Stomach smooth muscle (tissue), 2 donors: ENCODE results near the gene PTPN11.
"Not testable (repeated sequence)": the region's sequence is repeated elsewhere in the genome, so short reads cannot be mapped to it uniquely, and the experiment has no call there.

Source experiments
- H3K27ac ChIP-seq: one replicate; pipeline ENCODE4 v1.7.0; 2013; ENCODE audit warnings: mild to moderate bottlenecking, low read length, inconsistent platforms
- H3K27me3 ChIP-seq, 2 donors: one replicate each; pipeline ENCODE4 v1.7.0; 2013; ENCODE audit warnings: low read length in 2 of 2; ENCODE audit not compliant: insufficient read depth in 2 of 2, control insufficient read depth in 1 of 2
- H3K36me3 ChIP-seq, 2 donors: one replicate each; pipeline ENCODE4 v1.7.0; 2013; ENCODE audit warnings: low read length in 2 of 2; ENCODE audit not compliant: control insufficient read depth in 2 of 2, insufficient read depth in 2 of 2
- H3K4me1 ChIP-seq: one replicate; pipeline ENCODE4 v1.7.0; 2013; ENCODE audit warnings: low read length; ENCODE audit not compliant: control insufficient read depth, insufficient read depth
- H3K4me3 ChIP-seq, 2 donors: one replicate each; pipeline ENCODE4 v1.7.0; 2013; ENCODE audit warnings: low read length in 2 of 2
- H3K9ac ChIP-seq, 2 donors: one replicate each; pipeline ENCODE4 v1.7.0; 2013; ENCODE audit warnings: low read length in 2 of 2, mild to moderate bottlenecking in 1 of 2
- H3K9me3 ChIP-seq, 2 donors: one replicate each; pipeline ENCODE4 v1.7.0; 2013; ENCODE audit warnings: low read length in 2 of 2; ENCODE audit not compliant: control insufficient read depth in 2 of 2
- donor health status: healthy.
- donor health status: Pancreatic carcinoma.

Gene PTPN11

GRCh38 chr12:112386726-112387125, 32.0 kb upstream of the PTPN11 start:
- peak overlapping the region in 1 of 2 donors; percentile 28 for H3K9ac ChIP-seq
- no peaks in the 10 kb centered on the region for H3K36me3 ChIP-seq
- no peaks in the 10 kb centered on the region for H3K9me3 ChIP-seq
- peaks cover 0 to 2% of the 10 kb centered on the region in 2 donors for H3K27me3 ChIP-seq
- no peak overlapping the region for H3K4me3 ChIP-seq
- H3K27ac ChIP-seq = no peak overlapping the region
- peaks cover 5% of the 10 kb centered on the region for H3K4me1 ChIP-seq

GRCh38 chr12:112389228-112389627, 29.5 kb upstream of the PTPN11 start:
- H3K4me1 ChIP-seq = no peaks in the 10 kb centered on the region
- no peak overlapping the region for H3K27ac ChIP-seq
- H3K36me3 ChIP-seq = no peaks in the 10 kb centered on the region
- H3K27me3 ChIP-seq = peaks cover 0 to 2% of the 10 kb centered on the region in 2 donors
- no peak overlapping the region for H3K4me3 ChIP-seq
- no peaks in the 10 kb centered on the region for H3K9me3 ChIP-seq
- no peak overlapping the region for H3K9ac ChIP-seq

GRCh38 chr12:112389922-112390654, 28.7 kb upstream of the PTPN11 start:
- H3K27ac ChIP-seq, H3K4me1 ChIP-seq, H3K9me3 ChIP-seq, H3K4me3 ChIP-seq, H3K36me3 ChIP-seq, H3K27me3 ChIP-seq, H3K9ac ChIP-seq: not testable (repeated sequence)

- Histone ChIP-seq H3K4me1 (no peaks in the 10 kb centered on the region), H3K4me3 (no peak overlapping the region), H3K27me3 (no peaks in the 10 kb centered on the region), H3K27ac (no peak overlapping the region), H3K9ac (no peak overlapping the region), H3K36me3 (no peaks in the 10 kb centered on the region), H3K9me3 (no peaks in the 10 kb centered on the region)
These were observed 25.4 kb upstream of the PTPN11 start for GRCh38 chr12:112393328-112393727.

- H3K27me3 ChIP-seq = no peaks in the 10 kb centered on the region
- peaks cover 13% of the 10 kb centered on the region in 2 donors for H3K36me3 ChIP-seq
- no peaks in the 10 kb centered on the region for H3K9me3 ChIP-seq
- H3K4me1 ChIP-seq = no peaks in the 10 kb centered on the region
- H3K4me3 ChIP-seq = no peak overlapping the region
- H3K27ac ChIP-seq = no peak overlapping the region
- no peak overlapping the region for H3K9ac ChIP-seq
These were observed 17.7 kb upstream of the PTPN11 start for GRCh38 chr12:112401054-112401453.

GRCh38 chr12:112401903-112402498, 16.7 kb upstream of the PTPN11 start:
- Histone ChIP-seq H3K9me3 (no peaks in the 10 kb centered on the region), H3K27ac (no peak overlapping the region), H3K27me3 (no peaks in the 10 kb centered on the region), H3K4me1 (no peaks in the 10 kb centered on the region), H3K4me3 (no peak overlapping the region), H3K36me3 (peaks cover 20 to 22% of the 10 kb centered on the region in 2 donors), H3K9ac (no peak overlapping the region)

- H3K4me1 ChIP-seq = peaks cover 8% of the 10 kb centered on the region
- peaks cover 31 to 33% of the 10 kb centered on the region in 2 donors for H3K36me3 ChIP-seq
- H3K9me3 ChIP-seq = no peaks in the 10 kb centered on the region
- H3K9ac ChIP-seq = no peak overlapping the region
- no peak overlapping the region for H3K4me3 ChIP-seq
- H3K27me3 ChIP-seq = no peaks in the 10 kb centered on the region
- no peak overlapping the region for H3K27ac ChIP-seq
These were observed 11.9 kb upstream of the PTPN11 start for GRCh38 chr12:112406519-112407488.

GRCh38 chr12:112407683-112408082, 11.1 kb upstream of the PTPN11 start:
- H3K27me3 ChIP-seq, H3K9me3 ChIP-seq, H3K4me3 ChIP-seq, H3K4me1 ChIP-seq, H3K27ac ChIP-seq: not testable (repeated sequence)
- Histone ChIP-seq H3K36me3 (peaks cover 31 to 33% of the 10 kb centered on the region in 2 donors), H3K9ac (peak overlapping the region in 1 of 2 donors; percentile 96)

- Histone ChIP-seq H3K4me1 (peaks cover 8% of the 10 kb centered on the region), H3K36me3 (peaks cover 31 to 33% of the 10 kb centered on the region in 2 donors), H3K9me3 (no peaks in the 10 kb centered on the region), H3K4me3 (peak overlapping the region; percentile 96 to 99), H3K27me3 (no peaks in the 10 kb centered on the region), H3K9ac (peak overlapping the region; percentile 96 to 98), H3K27ac (peak overlapping the region; percentile 90)
These were observed 10.1 kb upstream of the PTPN11 start for GRCh38 chr12:112408621-112409020.

GRCh38 chr12:112409064-112409905, 9.5 kb upstream of the PTPN11 start, which contains the start of gene RPL6:
Gene RPL6 (minus strand): TSS chr12:112409605. CDS start chr12:112408656, 949 bp downstream.
- Histone ChIP-seq H3K4me3 (peak within 1 kb of the TSS; percentile 96 to 99), H3K9ac (peak within 1 kb of the TSS; percentile 96 to 98), H3K9me3 (no peaks in the 10 kb centered on the region), H3K27ac (peak within 1 kb of the TSS; percentile 90), H3K27me3 (no peaks in the 10 kb centered on the region), H3K4me1 (peaks cover 8% of the 10 kb centered on the region), H3K36me3 (peaks cover 30 to 32% of the 10 kb centered on the region in 2 donors)
